BJ (cell line): ENCODE results near the gene INSL4. TPM values are rescaled to one million over a fixed set of nuclear protein-coding genes. Genes with fewer than 3 reads are reported as not detected.

Experiments
- CTCF ChIA-PET: fragments of 350-600 bp; formaldehyde crosslinking; extraction: SDS; loops from one replicate; lab custom pipeline; 2021; ENCODE audit warnings: antibody characterized with exemption, inconsistent platforms; lab: Yijun Ruan, JAX
- POLR2A ChIA-PET: fragments of 300-600 bp; sonication (Branson Sonifier 250); formaldehyde crosslinking; extraction: SDS; loops from one replicate; lab custom pipeline; 2021; ENCODE audit warnings: antibody characterized with exemption; lab: Charles Lee
- DNase-seq: peaks from one replicate; pipeline ENCODE4 v3.0.0-alpha.2; 2011; ENCODE audit warnings: low read depth
- H3K27me3 ChIP-seq: 2 replicates; pipeline ENCODE4 v1.6.0; 2011; ENCODE audit warnings: low read length; ENCODE audit not compliant: control insufficient read depth, insufficient read depth
- H3K36me3 ChIP-seq: 2 replicates; pipeline ENCODE4 v1.5.1; 2011; ENCODE audit warnings: low read length; ENCODE audit not compliant: control insufficient read depth, insufficient read depth
- H3K4me3 ChIP-seq: 2 replicates; pipeline ENCODE4 v1.5.1; 2011; ENCODE audit warnings: low read depth, mild to moderate bottlenecking, control low read depth, low read length
- CTCF ChIP-seq: IDR thresholded peaks from 2 replicates; pipeline ENCODE4 v1.5.1; 2011; ENCODE audit warnings: low read depth, mild to moderate bottlenecking, control low read depth, inconsistent platforms, low read length, moderate library complexity; ENCODE audit not compliant: insufficient read depth
- polyA plus RNA-seq: library from polyadenylated mRNA; depleted of rRNA; stranded (reverse); fragments of >200 nt; gene quantifications from 2 replicates; pipeline ENCODE4 v1.2.3, GENCODE V29; 2011

Gene INSL4
- polyA plus RNA-seq, 1 experiment: not detected

GRCh38 chr9:5230554-5230953, 665 bp upstream of the INSL4 start:
- Histone ChIP-seq H3K4me3 (no peak overlapping the region), H3K36me3 (no peaks in the 10 kb centered on the region), H3K27me3 (peaks cover 3% of the 10 kb centered on the region)
- CTCF ChIA-PET: no interaction called here
- no peak for DNase-seq
- no peak for TF ChIP-seq CTCF
- POLR2A ChIA-PET: no interaction called here

- Histone ChIP-seq H3K4me3 (no peak overlapping the region), H3K27me3 (no peaks in the 10 kb centered on the region), H3K36me3 (no peaks in the 10 kb centered on the region)
- no peak for TF ChIP-seq CTCF
- DNase-seq: no peak
- ChIA-PET POLR2A (no interaction called here), CTCF (interaction anchor here (0.7 to 1.3 kb wide), 2 partner anchors 79 to 500 kb away, joined by 3 read pairs; no protein-coding TSS in a partner anchor)
Observed at GRCh38 chr9:5263351-5264218, 32.4 kb downstream of the INSL4 start.

DNA sequence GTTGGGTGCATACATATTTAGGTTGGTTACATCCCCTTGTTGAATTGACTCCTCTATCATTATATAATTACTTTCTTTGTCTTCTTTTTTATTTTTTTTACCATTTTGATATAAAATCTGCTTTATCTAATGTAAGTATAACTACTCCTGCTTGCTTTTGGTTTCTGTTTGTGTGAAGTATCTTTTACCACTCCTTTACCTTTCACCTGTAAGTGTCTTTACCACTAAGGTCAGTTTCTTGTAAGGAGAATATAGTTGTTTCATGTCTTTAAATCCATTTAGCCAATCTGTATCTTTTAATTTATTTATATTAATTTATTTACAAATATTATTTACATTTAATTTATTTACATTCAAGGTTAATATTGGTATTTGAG, 33.0 kb downstream of the INSL4 start:
- CTCF ChIA-PET: interaction anchor here (1.3 kb wide), 1 partner anchor 501 kb away, joined by 3 read pairs; no protein-coding TSS in a partner anchor
- no peak for TF ChIP-seq CTCF
- DNase-seq: no peak
- H3K27me3 ChIP-seq: no peaks in the 10 kb centered on the region
- POLR2A ChIA-PET: no interaction called here
- no peak overlapping the region for H3K4me3 ChIP-seq
- H3K36me3 ChIP-seq: no peaks in the 10 kb centered on the region

GRCh38 chr9:5265939-5266338, 34.7 kb downstream of the INSL4 start:
- no peak for TF ChIP-seq CTCF
- POLR2A ChIA-PET: no interaction called here
- no peak for DNase-seq
- CTCF ChIA-PET: no interaction called here
- Histone ChIP-seq H3K27me3 (no peaks in the 10 kb centered on the region), H3K4me3 (no peak overlapping the region), H3K36me3 (no peaks in the 10 kb centered on the region)

- H3K4me3 ChIP-seq: no peak overlapping the region
- H3K27me3 ChIP-seq: no peaks in the 10 kb centered on the region
- H3K36me3 ChIP-seq: no peaks in the 10 kb centered on the region
- DNase-seq: no peak
- ChIA-PET POLR2A (interaction anchor here (0.6 kb wide), 1 partner anchor 430 kb away, joined by 3 read pairs; no protein-coding TSS in a partner anchor), CTCF (interaction anchor here (0.6 kb wide), 1 partner anchor 1876 kb away, joined by 3 read pairs; no protein-coding TSS in a partner anchor)
- no peak for TF ChIP-seq CTCF
Observed at GRCh38 chr9:5269249-5269715, 38.1 kb downstream of the INSL4 start.
